GM23338 (cell line): ENCODE data around the gene GH1. TPM values are rescaled to one million over a fixed set of nuclear protein-coding genes. Genes with fewer than 3 reads are reported as not detected.
"Not testable (repeated sequence)": the region's sequence is repeated elsewhere in the genome, so short reads cannot be mapped to it uniquely, and the experiment has no call there.

Experiments used
- ATAC-seq: fragments of 200-7000 bp; cut with Tn5 transposase; 3 replicates; pipeline ENCODE4 v1.9.1; 2020
- DNase-seq: peaks from one replicate; pipeline ENCODE4 v3.0.0-alpha.2; 2015; ENCODE audit warnings: low spot score
- H2AFZ ChIP-seq: fragments of 200-600 bp; sonication (generic); 2 replicates; pipeline ENCODE4 v1.8.0; 2016; ENCODE audit warnings: antibody characterized with exemption, mild to moderate bottlenecking, moderate library complexity
- H3F3A ChIP-seq: fragments of 200-600 bp; sonication (generic); replicated peaks from 2 replicates; pipeline ENCODE4 v1.8.0; 2017; ENCODE audit warnings: antibody characterized with exemption, mixed run types, low read depth
- H3K27ac ChIP-seq: fragments of 200-600 bp; sonication (generic); 2 replicates; pipeline ENCODE4 v1.6.1; 2016; ENCODE audit warnings: low read depth
- H3K27me3 ChIP-seq: fragments of 200-600 bp; sonication (generic); 2 replicates; pipeline ENCODE4 v1.8.0; 2016; ENCODE audit warnings: mild to moderate bottlenecking, mixed run types, moderate library complexity; ENCODE audit not compliant: insufficient read depth
- H3K36me3 ChIP-seq: fragments of 200-600 bp; sonication (generic); 2 replicates; pipeline ENCODE4 v1.8.0; 2016; ENCODE audit warnings: mild to moderate bottlenecking; ENCODE audit not compliant: insufficient read depth
- H3K4me1 ChIP-seq: fragments of 200-600 bp; sonication (generic); 2 replicates; pipeline ENCODE4 v1.8.0; 2016; ENCODE audit warnings: mild to moderate bottlenecking, moderate library complexity; ENCODE audit not compliant: insufficient read depth
- H3K4me2 ChIP-seq: fragments of 200-600 bp; sonication (generic); 2 replicates; pipeline ENCODE4 v1.7.1; 2017; ENCODE audit warnings: mixed run types
- H3K4me3 ChIP-seq: fragments of 200-600 bp; sonication (generic); 2 replicates; pipeline ENCODE4 v1.6.1; 2016; ENCODE audit warnings: mixed run types
- H3K79me2 ChIP-seq: fragments of 200-600 bp; sonication (generic); replicated peaks from 2 replicates; pipeline ENCODE4 v1.8.0; 2017; ENCODE audit warnings: mild to moderate bottlenecking; ENCODE audit not compliant: insufficient read depth
- H3K9me2 ChIP-seq: fragments of 200-600 bp; sonication (generic); 2 replicates; pipeline ENCODE4 v1.8.0; 2017; ENCODE audit not compliant: insufficient read depth
- H4K20me1 ChIP-seq: fragments of 200-600 bp; sonication (generic); replicated peaks from 2 replicates; pipeline ENCODE4 v1.8.0; 2017; ENCODE audit warnings: mild to moderate bottlenecking; ENCODE audit not compliant: insufficient read depth
- H3K27ac Mint-ChIP-seq: 2 replicates; pipeline ENCODE4 v1.8.0; 2020; ENCODE audit warnings: inconsistent platforms, mild to moderate bottlenecking, moderate library complexity, mixed read lengths
- H3K27me3 Mint-ChIP-seq: 3 replicates; pipeline ENCODE4 v1.8.0; 2022; ENCODE audit warnings: low read depth, mild to moderate bottlenecking, moderate library complexity, mixed read lengths, inconsistent platforms; ENCODE audit not compliant: insufficient read depth, poor library complexity
- H3K36me3 Mint-ChIP-seq: 3 replicates; pipeline ENCODE4 v1.8.0; 2021; ENCODE audit warnings: low read depth, mild to moderate bottlenecking, inconsistent platforms, moderate library complexity, mixed read lengths
- H3K4me1 Mint-ChIP-seq: 3 replicates; pipeline ENCODE4 v1.8.0; 2020; ENCODE audit warnings: mild to moderate bottlenecking, inconsistent platforms, mixed read lengths
- H3K4me3 Mint-ChIP-seq: 3 replicates; pipeline ENCODE4 v1.8.0; 2021; ENCODE audit warnings: moderate library complexity, mild to moderate bottlenecking, inconsistent platforms, mixed read lengths
- H3K9me3 Mint-ChIP-seq: 3 replicates; pipeline ENCODE4 v1.8.0; 2020; ENCODE audit warnings: moderate library complexity, mild to moderate bottlenecking, inconsistent platforms, mixed read lengths
- CTCF ChIP-seq, 2 experiments: fragments of 200-600 bp in 1 of 2; sonication (generic) in 1 of 2; conservative IDR thresholded peaks; 2 replicates each; pipeline versions ENCODE4 v1.5.1 to v1.6.1; 2016 to 2017; ENCODE audit warnings: antibody characterized with exemption in 2 of 2, low read depth in 2 of 2, mild to moderate bottlenecking in 2 of 2, moderate library complexity in 1 of 2
- polyA plus RNA-seq: library from polyadenylated mRNA; unstranded; fragments of >200 nt; fragmentation: Nextera tagmentation; extraction: Ambion mirVana; gene quantifications from 2 replicates; pipeline ENCODE4 v1.2.1, GENCODE V29; 2016
- total RNA-seq: library from RNA; depleted of rRNA; stranded (reverse); fragments of >200 nt; shearing (Covaris generic); gene quantifications from 2 replicates; pipeline ENCODE4 v1.2.3, GENCODE V29; 2014

Gene GH1
- total and polyA plus RNA-seq, 2 experiments from 2014 or later, result 0.57 TPM; not detected in 1

GRCh38 chr17:63892316-63893037 is 26.2 kb downstream of the GH1 start:
- H3K79me2 ChIP-seq, H3K36me3 ChIP-seq, H4K20me1 ChIP-seq, H3K4me3 Mint-ChIP-seq, H3K27me3 Mint-ChIP-seq, H3K9me3 Mint-ChIP-seq, H3F3A ChIP-seq, H3K4me3 ChIP-seq, H3K27me3 ChIP-seq, H2AFZ ChIP-seq, H3K27ac ChIP-seq, H3K27ac Mint-ChIP-seq, H3K4me1 Mint-ChIP-seq, H3K36me3 Mint-ChIP-seq, H3K4me2 ChIP-seq, H3K4me1 ChIP-seq, H3K9me2 ChIP-seq: not testable (repeated sequence)
- peak; percentile 30 to 59; a peak in 3 of 4 replicates for TF ChIP-seq CTCF (conservative IDR thresholded peaks at IDR 0.05; ENCODE audit: low read depth in 2 of 2)
- peak; percentile 50 for DNase-seq
- peak; percentile 30 for ATAC-seq

DNA sequence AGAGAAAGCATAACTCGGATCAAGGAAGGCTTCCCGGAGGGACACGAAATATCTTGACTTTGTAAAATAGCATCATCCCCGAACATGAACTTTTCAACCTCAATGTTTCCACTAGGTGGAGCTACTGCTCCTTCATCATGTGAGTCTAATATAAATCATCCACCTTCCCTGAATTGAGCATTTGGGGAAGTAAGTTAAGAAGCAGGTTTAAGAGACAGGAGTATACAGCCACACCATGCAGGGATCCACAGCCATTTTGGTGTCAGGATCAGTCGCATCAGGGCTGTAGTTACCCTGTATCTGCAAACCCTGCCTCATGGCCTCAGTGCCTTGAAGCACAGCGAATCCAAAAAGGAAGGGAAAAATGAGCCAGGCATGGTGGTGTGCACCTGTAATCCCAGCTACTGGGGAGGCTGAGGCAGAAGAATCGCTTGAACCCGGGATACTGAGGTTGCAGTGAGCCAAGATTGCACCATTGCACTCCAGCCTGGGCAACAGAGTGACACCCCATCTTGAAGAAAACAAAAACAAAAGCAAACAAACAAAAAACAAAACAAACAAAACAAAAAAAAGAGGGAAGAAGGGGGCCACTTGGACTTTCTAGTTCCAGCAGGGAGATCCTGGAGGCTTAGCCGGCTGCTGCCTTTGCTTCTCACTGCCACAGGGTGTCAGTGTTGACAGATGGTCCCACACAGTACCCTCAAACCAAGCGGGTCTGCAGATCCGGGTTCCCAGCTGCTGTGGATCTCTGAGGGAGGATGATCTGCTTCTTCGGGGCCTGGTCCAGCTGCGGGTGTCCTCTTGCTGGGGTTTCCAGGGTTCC is 29.4 kb downstream of the GH1 start:
- H3K4me1 Mint-ChIP-seq, result not testable (repeated sequence)
- peak; percentile 97 for ATAC-seq

GRCh38 chr17:63885119-63885518 is 33.5 kb downstream of the GH1 start:
- H3K4me3 ChIP-seq, H3K27ac ChIP-seq, H3K36me3 ChIP-seq, H3K4me3 Mint-ChIP-seq, H3K79me2 ChIP-seq, DNase-seq, H3K27ac Mint-ChIP-seq, H3K27me3 ChIP-seq, H3K27me3 Mint-ChIP-seq, H3K36me3 Mint-ChIP-seq, H3K9me3 Mint-ChIP-seq, H3K4me2 ChIP-seq, H4K20me1 ChIP-seq, H2AFZ ChIP-seq, H3K9me2 ChIP-seq, ATAC-seq, H3F3A ChIP-seq: not testable (repeated sequence)
- H3K4me1 ChIP-seq, result peaks cover 14% of the 10 kb centered on the region; the same call in 1 of the 2 replicates
- H3K4me1 Mint-ChIP-seq, result peaks cover 18% of the 10 kb centered on the region

More for the DNA sequence above, 29.4 kb downstream of the GH1 start:
- H3K27ac ChIP-seq, H3K9me3 Mint-ChIP-seq, H3K36me3 Mint-ChIP-seq, H3F3A ChIP-seq, H3K4me3 Mint-ChIP-seq, H3K4me2 ChIP-seq, H3K36me3 ChIP-seq, H3K27ac Mint-ChIP-seq, H3K9me2 ChIP-seq, H2AFZ ChIP-seq, H4K20me1 ChIP-seq, H3K4me3 ChIP-seq, H3K27me3 ChIP-seq, H3K27me3 Mint-ChIP-seq, H3K79me2 ChIP-seq, H3K4me1 ChIP-seq: not testable (repeated sequence)
- DNase-seq, result peak; percentile 85
- peak; percentile 55 to 72 for TF ChIP-seq CTCF (conservative IDR thresholded peaks at IDR 0.05; ENCODE audit: low read depth in 2 of 2)

DNA sequence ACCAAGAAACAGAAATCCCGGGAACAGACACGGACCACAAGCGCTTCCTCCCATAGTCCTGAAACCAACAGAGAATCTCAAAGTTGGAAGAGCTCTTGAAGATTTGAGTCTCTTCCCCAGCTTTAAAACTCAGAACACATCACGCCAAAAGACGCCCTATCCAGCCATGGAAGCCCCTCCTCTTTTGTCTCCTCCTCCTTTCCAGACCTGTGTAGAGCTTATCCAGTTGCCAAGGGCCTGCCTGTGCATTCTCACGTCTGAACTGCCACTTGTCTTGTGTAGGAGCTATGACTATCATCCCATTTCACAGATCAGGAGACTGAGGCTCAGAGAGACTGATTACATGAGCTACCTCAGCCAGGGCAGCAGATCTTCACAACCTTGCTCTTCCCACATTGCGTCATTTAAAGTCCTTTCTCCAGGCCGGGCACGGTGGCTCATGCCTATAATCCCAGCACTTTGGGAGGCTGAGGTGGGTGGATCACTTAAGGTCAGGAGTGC is 36.0 kb downstream of the GH1 start:
- H4K20me1 ChIP-seq, H3K36me3 Mint-ChIP-seq, H3K27me3 ChIP-seq, H3K9me2 ChIP-seq, H3K9me3 Mint-ChIP-seq, H3K4me3 ChIP-seq, H2AFZ ChIP-seq, H3F3A ChIP-seq, H3K27ac Mint-ChIP-seq, H3K4me2 ChIP-seq, ATAC-seq, H3K36me3 ChIP-seq, H3K27me3 Mint-ChIP-seq, H3K4me3 Mint-ChIP-seq, H3K27ac ChIP-seq, DNase-seq, H3K79me2 ChIP-seq: not testable (repeated sequence)
- peaks cover 16% of the 10 kb centered on the region for H3K4me1 Mint-ChIP-seq
- H3K4me1 ChIP-seq, result peaks cover 14% of the 10 kb centered on the region; the same call in 1 of the 2 replicates
